Panc1 (cell line): Measurements from ENCODE around the gene TADA3. TPM values are rescaled to one million over a fixed set of nuclear protein-coding genes. Genes with fewer than 3 reads are reported as not detected.

ENCODE experiments used
- ATAC-seq: fragments of 200-7000 bp; cut with Tn5 transposase; 2 replicates; pipeline ENCODE4 v1.9.1; 2020; ENCODE audit warnings: mild to moderate bottlenecking, moderate library complexity
- BruUV-seq: library from RNA; stranded (reverse); fragments of 400-500 nt; replicated peaks from 2 replicates; lab custom pipeline; 2021; lab: Mats Ljungman, UMichigan
- CTCF ChIA-PET: fragments of 300-600 bp; sonication (Branson Sonifier 250); formaldehyde crosslinking; loops from one replicate; lab custom pipeline; 2022; ENCODE audit warnings: antibody characterized with exemption; lab: Charles Lee
- POLR2A ChIA-PET: fragments of 300-600 bp; sonication (Branson Sonifier 250); formaldehyde crosslinking; loops from one replicate; lab custom pipeline; 2022; ENCODE audit warnings: antibody characterized with exemption; lab: Charles Lee
- DNase-seq: peaks from one replicate; pipeline ENCODE4 v3.0.0-alpha.2; 2010; ENCODE audit warnings: low read depth, low spot score
- H3K27ac ChIP-seq: 2 replicates; pipeline ENCODE4 v1.5.1; 2011; ENCODE audit warnings: mild to moderate bottlenecking, low read length, inconsistent platforms
- H3K27me3 ChIP-seq: fragments of 200-500 bp; sonication (Bioruptor generic); 2 replicates; pipeline ENCODE4 v1.6.0; 2014; ENCODE audit warnings: low read length, inconsistent platforms; ENCODE audit not compliant: control insufficient read depth, insufficient read depth
- H3K36me3 ChIP-seq: fragments of 200-500 bp; sonication (Bioruptor generic); 2 replicates; pipeline ENCODE4 v1.5.1; 2014; ENCODE audit warnings: inconsistent platforms, mild to moderate bottlenecking, low read length, moderate library complexity; ENCODE audit not compliant: control insufficient read depth, insufficient read depth
- H3K4me1 ChIP-seq: 2 replicates; pipeline ENCODE4 v1.5.1; 2011; ENCODE audit warnings: inconsistent platforms, mild to moderate bottlenecking, low read length, moderate library complexity; ENCODE audit not compliant: control insufficient read depth, insufficient read depth
- H3K4me3 ChIP-seq, 2 experiments: 2 replicates each; pipeline ENCODE4 v1.5.1; 2011 to 2012; ENCODE audit warnings: low read depth in 2 of 2, low read length in 2 of 2, mild to moderate bottlenecking in 2 of 2, inconsistent platforms in 1 of 2, moderate library complexity in 1 of 2
- H3K9me3 ChIP-seq: fragments of 200-500 bp; sonication (Bioruptor generic); 2 replicates; pipeline ENCODE4 v1.5.1; 2014; ENCODE audit warnings: low read depth, mild to moderate bottlenecking, inconsistent platforms, low read length, moderate library complexity; ENCODE audit not compliant: control insufficient read depth, insufficient read depth
- POLR2AphosphoS5 ChIP-seq: IDR thresholded peaks from 2 replicates; pipeline ENCODE4 v1.6.1; 2012; ENCODE audit warnings: mild to moderate bottlenecking, low read depth, low read length, moderate library complexity
- SIN3A ChIP-seq: IDR thresholded peaks from 2 replicates; pipeline ENCODE4 v1.6.1; 2012; ENCODE audit warnings: low read depth, mild to moderate bottlenecking, low read length, moderate library complexity, borderline replicate concordance; ENCODE audit not compliant: insufficient read depth
- TCF7L2 ChIP-seq: IDR thresholded peaks from 2 replicates; pipeline ENCODE4 v1.6.1; 2011; ENCODE audit warnings: mild to moderate bottlenecking, low read depth, low read length, inconsistent platforms
- in situ Hi-C: cut with HindIII; loops from 2 replicates; pipeline ENCODE4 v1.10.0; 2016; ENCODE audit warnings: low sequenced_read_pairs, low pct_unique_long_range_greater_than_20kb
- intact Hi-C: fragments of 100-400 bp; cut with micrococcal nuclease; formaldehyde crosslinking; loops from one replicate; pipeline ENCODE4 v1.10.0; 2022; ENCODE audit not compliant: unreplicated experiment
- total RNA-seq: library from RNA; stranded (reverse); gene quantifications from one replicate; pipeline ENCODE4 v1.2.1, GENCODE V29; 2021; ENCODE audit not compliant: unreplicated experiment
- TF ChIP-seq, protein P1 (sequence below), 2 experiments: IDR thresholded peaks; 2 replicates each; pipeline ENCODE4 v1.6.1; 2011 to 2012; ENCODE audit warnings: low read depth in 2 of 2, control low read depth in 1 of 2, low read length in 1 of 2, mild to moderate bottlenecking in 1 of 2, moderate library complexity in 1 of 2; ENCODE audit not compliant: insufficient read depth in 1 of 2
- TF ChIP-seq, protein P2 (sequence below): fragments of 450-650 bp; IDR thresholded peaks from 2 replicates; pipeline ENCODE4 v1.5.1; 2017; ENCODE audit warnings: mild to moderate bottlenecking

TADA3 gene
- total RNA-seq, 1 experiment from 2014 or later, result 61.3 TPM

DNA sequence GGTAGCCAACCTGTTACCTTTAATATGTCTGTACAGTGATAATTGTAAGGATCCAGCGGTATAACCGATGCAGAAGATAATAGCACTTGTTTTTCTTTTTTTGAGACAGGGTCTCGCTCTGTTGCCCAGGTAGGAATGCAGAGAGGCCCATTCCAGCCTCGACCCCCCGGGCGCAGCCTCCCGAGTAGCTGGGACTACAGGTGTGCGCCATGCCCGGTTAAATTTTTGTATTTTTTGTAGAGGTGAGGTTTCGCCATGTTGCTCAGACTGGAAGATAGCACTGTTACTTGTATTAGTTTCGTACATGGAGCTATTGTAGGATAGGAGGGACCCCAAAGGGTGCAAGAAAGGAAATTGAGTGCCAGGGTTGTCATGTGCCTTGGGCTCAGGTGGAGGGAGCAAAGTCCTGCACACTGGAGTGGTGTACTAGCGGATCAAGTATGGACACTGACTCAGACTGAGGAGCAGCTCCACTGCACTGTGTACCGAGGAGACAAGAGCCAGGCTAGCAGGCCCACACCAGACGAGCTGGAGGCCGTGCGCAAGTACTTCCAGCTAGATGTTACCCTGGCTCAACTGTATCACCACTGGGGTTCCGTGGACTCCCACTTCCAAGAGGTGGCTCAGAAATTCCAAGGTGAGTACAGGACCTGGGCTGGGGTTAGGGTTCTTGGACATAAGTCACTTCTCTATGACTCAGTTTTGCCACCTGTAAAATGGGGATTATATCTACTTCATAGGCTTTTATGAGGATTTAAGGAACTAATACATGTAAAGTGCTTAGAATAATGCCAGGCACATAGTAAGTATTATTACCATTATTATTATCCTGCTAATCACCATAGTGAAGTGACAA lies 41.5 kb downstream of the TADA3 start:
- Histone ChIP-seq H3K27ac (peak overlapping the region; percentile 88), H3K27me3 (no peaks in the 10 kb centered on the region), H3K4me3 (peak overlapping the region; percentile 90 to 91), H3K9me3 (no peaks in the 10 kb centered on the region), H3K4me1 (peaks cover 7% of the 10 kb centered on the region; the same call in 1 of the 2 replicates), H3K36me3 (peaks cover 2% of the 10 kb centered on the region)
- BruUV-seq, result no TSS peak
- CTCF ChIA-PET, result no interaction called here
- POLR2A ChIA-PET, result no interaction called here
- in situ Hi-C loops, result no loop called here
- intact Hi-C loops, result no loop called here
- ATAC-seq, result no peak
- no peak for TF ChIP-seq POLR2AphosphoS5
- TF ChIP-seq, protein P1, sequence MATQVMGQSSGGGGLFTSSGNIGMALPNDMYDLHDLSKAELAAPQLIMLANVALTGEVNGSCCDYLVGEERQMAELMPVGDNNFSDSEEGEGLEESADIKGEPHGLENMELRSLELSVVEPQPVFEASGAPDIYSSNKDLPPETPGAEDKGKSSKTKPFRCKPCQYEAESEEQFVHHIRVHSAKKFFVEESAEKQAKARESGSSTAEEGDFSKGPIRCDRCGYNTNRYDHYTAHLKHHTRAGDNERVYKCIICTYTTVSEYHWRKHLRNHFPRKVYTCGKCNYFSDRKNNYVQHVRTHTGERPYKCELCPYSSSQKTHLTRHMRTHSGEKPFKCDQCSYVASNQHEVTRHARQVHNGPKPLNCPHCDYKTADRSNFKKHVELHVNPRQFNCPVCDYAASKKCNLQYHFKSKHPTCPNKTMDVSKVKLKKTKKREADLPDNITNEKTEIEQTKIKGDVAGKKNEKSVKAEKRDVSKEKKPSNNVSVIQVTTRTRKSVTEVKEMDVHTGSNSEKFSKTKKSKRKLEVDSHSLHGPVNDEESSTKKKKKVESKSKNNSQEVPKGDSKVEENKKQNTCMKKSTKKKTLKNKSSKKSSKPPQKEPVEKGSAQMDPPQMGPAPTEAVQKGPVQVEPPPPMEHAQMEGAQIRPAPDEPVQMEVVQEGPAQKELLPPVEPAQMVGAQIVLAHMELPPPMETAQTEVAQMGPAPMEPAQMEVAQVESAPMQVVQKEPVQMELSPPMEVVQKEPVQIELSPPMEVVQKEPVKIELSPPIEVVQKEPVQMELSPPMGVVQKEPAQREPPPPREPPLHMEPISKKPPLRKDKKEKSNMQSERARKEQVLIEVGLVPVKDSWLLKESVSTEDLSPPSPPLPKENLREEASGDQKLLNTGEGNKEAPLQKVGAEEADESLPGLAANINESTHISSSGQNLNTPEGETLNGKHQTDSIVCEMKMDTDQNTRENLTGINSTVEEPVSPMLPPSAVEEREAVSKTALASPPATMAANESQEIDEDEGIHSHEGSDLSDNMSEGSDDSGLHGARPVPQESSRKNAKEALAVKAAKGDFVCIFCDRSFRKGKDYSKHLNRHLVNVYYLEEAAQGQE (IDR thresholded peaks at IDR 0.05; ENCODE audit: insufficient read depth in 1 of 2, low read depth in 2 of 2, low read length in 1 of 2), result no peak
- TF ChIP-seq, protein P2, sequence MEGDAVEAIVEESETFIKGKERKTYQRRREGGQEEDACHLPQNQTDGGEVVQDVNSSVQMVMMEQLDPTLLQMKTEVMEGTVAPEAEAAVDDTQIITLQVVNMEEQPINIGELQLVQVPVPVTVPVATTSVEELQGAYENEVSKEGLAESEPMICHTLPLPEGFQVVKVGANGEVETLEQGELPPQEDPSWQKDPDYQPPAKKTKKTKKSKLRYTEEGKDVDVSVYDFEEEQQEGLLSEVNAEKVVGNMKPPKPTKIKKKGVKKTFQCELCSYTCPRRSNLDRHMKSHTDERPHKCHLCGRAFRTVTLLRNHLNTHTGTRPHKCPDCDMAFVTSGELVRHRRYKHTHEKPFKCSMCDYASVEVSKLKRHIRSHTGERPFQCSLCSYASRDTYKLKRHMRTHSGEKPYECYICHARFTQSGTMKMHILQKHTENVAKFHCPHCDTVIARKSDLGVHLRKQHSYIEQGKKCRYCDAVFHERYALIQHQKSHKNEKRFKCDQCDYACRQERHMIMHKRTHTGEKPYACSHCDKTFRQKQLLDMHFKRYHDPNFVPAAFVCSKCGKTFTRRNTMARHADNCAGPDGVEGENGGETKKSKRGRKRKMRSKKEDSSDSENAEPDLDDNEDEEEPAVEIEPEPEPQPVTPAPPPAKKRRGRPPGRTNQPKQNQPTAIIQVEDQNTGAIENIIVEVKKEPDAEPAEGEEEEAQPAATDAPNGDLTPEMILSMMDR, result no peak
- TF ChIP-seq SIN3A, result no peak
- no peak for TF ChIP-seq TCF7L2
- DNase-seq, result no peak

DNA sequence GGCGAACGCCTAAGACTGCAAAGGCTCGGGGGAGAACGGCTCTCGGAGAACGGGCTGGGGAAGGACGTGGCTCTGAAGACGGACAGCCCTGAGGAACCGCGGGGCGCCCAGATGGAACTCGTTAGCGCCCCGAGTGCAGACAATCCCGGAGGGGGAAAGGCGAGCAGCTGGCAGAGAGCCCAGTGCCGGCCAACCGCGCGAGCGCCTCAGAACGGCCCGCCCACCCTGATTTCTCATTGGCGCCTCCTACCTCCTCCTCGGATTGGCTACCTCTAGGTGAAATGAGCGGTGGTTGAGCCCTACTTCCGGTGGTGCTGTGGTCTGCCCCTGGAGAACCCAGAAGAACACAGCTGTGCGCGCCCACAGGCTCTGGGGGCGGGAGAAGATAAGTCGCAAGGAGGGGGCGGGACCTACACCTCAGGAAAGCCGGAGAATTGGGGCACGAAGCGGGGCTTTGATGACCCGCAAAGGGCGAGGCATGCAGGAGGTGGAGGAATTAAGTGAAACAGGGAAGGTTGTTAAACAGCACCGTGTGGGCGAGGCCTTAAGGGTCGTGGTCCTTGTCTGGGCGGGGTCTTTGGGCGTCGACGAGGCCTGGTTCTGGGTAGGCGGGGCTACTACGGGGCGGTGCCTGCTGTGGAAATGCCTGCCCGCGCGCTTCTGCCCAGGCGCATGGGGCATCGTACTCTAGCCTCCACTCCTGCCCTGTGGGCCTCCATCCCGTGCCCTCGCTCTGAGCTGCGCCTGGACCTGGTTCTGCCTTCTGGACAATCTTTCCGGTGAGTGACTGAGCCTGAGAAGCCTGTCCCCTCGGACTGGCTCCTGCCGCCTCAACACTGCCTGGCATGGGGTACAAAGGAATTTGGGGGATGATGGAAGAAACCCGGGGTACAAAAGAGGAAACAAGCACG lies 42.4 kb downstream of the TADA3 start, which contains the start of gene OGG1:
OGG1 (plus strand) TSS at position 308 of the 911 bp plus-strand sequence; CDS start at position 643, 335 bp downstream.
- POLR2A ChIA-PET, result interaction anchor here (0.5 to 0.6 kb wide), 2 partner anchors 13 to 864 kb away, joined by 4 to 10 read pairs; no protein-coding TSS in a partner anchor
- in situ Hi-C loops, result no loop called here
- H3K36me3 ChIP-seq, result peaks cover 2% of the 10 kb centered on the region
- H3K4me1 ChIP-seq, result peaks cover 7% of the 10 kb centered on the region; the same call in 1 of the 2 replicates
- no peaks in the 10 kb centered on the region for H3K9me3 ChIP-seq
- intact Hi-C loops, result no loop called here
- BruUV-seq, result TSS peak; percentile 80
- no peaks in the 10 kb centered on the region for H3K27me3 ChIP-seq
- peak; percentile 85 for DNase-seq
- CTCF ChIA-PET, result interaction anchor here (1.0 kb wide), 1 partner anchor 23 kb away, joined by 3 read pairs; no protein-coding TSS in a partner anchor
- TF ChIP-seq SIN3A (0 out of 2 replicates have a peak, but pooled peaks have one; percentile 29), POLR2AphosphoS5 (no peak; the same call in none of the 2 replicates), TCF7L2 (peak; percentile 62)
- TF ChIP-seq, protein P2, result no peak
- TF ChIP-seq, protein P1 (IDR thresholded peaks at IDR 0.05; ENCODE audit: insufficient read depth in 1 of 2, low read depth in 2 of 2, low read length in 1 of 2), result no peak
- H3K4me3 ChIP-seq, result peak within 1 kb of the TSS; percentile 90 to 91
- ATAC-seq, result peak; percentile 98
- H3K27ac ChIP-seq, result peak within 1 kb of the TSS; percentile 88
